Astrocyte (in vitro differentiated cells and primary cell): ENCODE data around the gene MAD2L1BP. TPM values are rescaled to one million over a fixed set of nuclear protein-coding genes. Genes with fewer than 3 reads are reported as not detected.

Source experiments
- DNase-seq: peaks from one replicate; pipeline ENCODE4 v3.0.0-alpha.2; 2010; ENCODE audit warnings: low read depth
- FAIRE-seq: peaks from 2 replicates; lab custom pipeline; 2011; peaks lifted over from hg19 to GRCh38; lab: Jason Lieb, UNC
- H2AFZ ChIP-seq: 2 replicates; pipeline ENCODE4 v1.6.0; 2012; ENCODE audit warnings: low read depth, low read length, inconsistent platforms
- H3K27ac ChIP-seq: 2 replicates; pipeline ENCODE4 v1.5.1; 2011; ENCODE audit warnings: low read depth, low read length, inconsistent platforms
- H3K27me3 ChIP-seq: 2 replicates; pipeline ENCODE4 v1.6.0; 2011; ENCODE audit warnings: low read length, inconsistent platforms; ENCODE audit not compliant: insufficient read depth
- H3K36me3 ChIP-seq: 2 replicates; pipeline ENCODE4 v1.5.1; 2011; ENCODE audit warnings: low read length, inconsistent platforms; ENCODE audit not compliant: insufficient read depth
- H3K4me1 ChIP-seq: 2 replicates; pipeline ENCODE4 v1.5.1; 2011; ENCODE audit warnings: low read length, inconsistent platforms; ENCODE audit not compliant: insufficient read depth
- H3K4me2 ChIP-seq: 2 replicates; pipeline ENCODE4 v1.6.0; 2012; ENCODE audit warnings: low read length, inconsistent platforms
- H3K4me3 ChIP-seq: 2 replicates; pipeline ENCODE4 v1.5.1; 2011; ENCODE audit warnings: low read depth, mild to moderate bottlenecking, low read length, inconsistent platforms; ENCODE audit not compliant: insufficient read depth
- H3K79me2 ChIP-seq: 2 replicates; pipeline ENCODE4 v1.6.0; 2012; ENCODE audit warnings: mild to moderate bottlenecking, low read length, inconsistent platforms; ENCODE audit not compliant: insufficient read depth
- H3K9ac ChIP-seq: 2 replicates; pipeline ENCODE4 v1.6.0; 2012; ENCODE audit warnings: mild to moderate bottlenecking, low read length, inconsistent platforms
- H3K9me3 ChIP-seq: 2 replicates; pipeline ENCODE4 v1.5.1; 2012; ENCODE audit warnings: low read depth, mild to moderate bottlenecking, low read length, inconsistent platforms; ENCODE audit not compliant: insufficient read depth
- H4K20me1 ChIP-seq: 2 replicates; pipeline ENCODE4 v1.6.0; 2012; ENCODE audit warnings: low read length, inconsistent platforms; ENCODE audit not compliant: insufficient read depth
- H3K27ac Mint-ChIP-seq: one replicate; pipeline ENCODE4 v1.8.0; 2021; ENCODE audit warnings: mild to moderate bottlenecking, mixed read lengths; ENCODE audit not compliant: unreplicated experiment
- H3K27me3 Mint-ChIP-seq: one replicate; pipeline ENCODE4 v1.8.0; 2021; ENCODE audit warnings: low read depth, mixed read lengths; ENCODE audit not compliant: unreplicated experiment
- H3K36me3 Mint-ChIP-seq: one replicate; pipeline ENCODE4 v1.8.0; 2021; ENCODE audit warnings: low read depth, mixed read lengths; ENCODE audit not compliant: unreplicated experiment
- H3K4me1 Mint-ChIP-seq: one replicate; pipeline ENCODE4 v1.8.0; 2021; ENCODE audit warnings: low read depth, mixed read lengths; ENCODE audit not compliant: unreplicated experiment
- H3K4me3 Mint-ChIP-seq: one replicate; pipeline ENCODE4 v1.8.0; 2021; ENCODE audit warnings: mild to moderate bottlenecking, moderate library complexity, mixed read lengths; ENCODE audit not compliant: unreplicated experiment
- H3K9me3 Mint-ChIP-seq: one replicate; pipeline ENCODE4 v1.8.0; 2021; ENCODE audit warnings: mild to moderate bottlenecking, mixed read lengths; ENCODE audit not compliant: unreplicated experiment
- CTCF ChIP-seq: IDR thresholded peaks from 2 replicates; pipeline ENCODE4 v1.5.1; 2011; ENCODE audit warnings: low read depth, mild to moderate bottlenecking, inconsistent platforms, low read length, moderate library complexity; ENCODE audit not compliant: insufficient read depth
- EZH2 ChIP-seq: IDR thresholded peaks from 2 replicates; pipeline ENCODE4 v1.6.1; 2012; ENCODE audit warnings: mild to moderate bottlenecking, low read length, inconsistent platforms; ENCODE audit not compliant: insufficient read depth
- total RNA-seq: library from RNA; stranded (reverse); gene quantifications from 2 replicates; pipeline ENCODE4 v1.2.1, GENCODE V29; 2021

Gene MAD2L1BP
- total RNA-seq, 1 donor from 2014 or later = 32.2 TPM

GRCh38 chr6:43609402-43609801, 26.2 kb upstream of the MAD2L1BP start:
- Mint-ChIP-seq H3K27ac (no peak overlapping the region), H3K9me3 (no peaks in the 10 kb centered on the region), H3K36me3 (peaks cover 20% of the 10 kb centered on the region), H3K27me3 (no peaks in the 10 kb centered on the region), H3K4me3 (no peak overlapping the region), H3K4me1 (peaks cover 14% of the 10 kb centered on the region)
- TF ChIP-seq CTCF (no peak), EZH2 (no peak)
- H3K4me3 ChIP-seq = no peak overlapping the region
- H3K36me3 ChIP-seq = peaks cover 37% of the 10 kb centered on the region
- H3K27ac ChIP-seq = no peak overlapping the region
- no peak overlapping the region for H3K9ac ChIP-seq
- no peak for DNase-seq
- no peaks in the 10 kb centered on the region for H3K27me3 ChIP-seq
- no peaks in the 10 kb centered on the region for H3K79me2 ChIP-seq
- H3K4me1 ChIP-seq = peaks cover 3% of the 10 kb centered on the region
- no peak overlapping the region for H3K4me2 ChIP-seq
- H3K9me3 ChIP-seq = no peaks in the 10 kb centered on the region
- FAIRE-seq = no peak
- peaks cover 8% of the 10 kb centered on the region for H4K20me1 ChIP-seq
- no peak overlapping the region for H2AFZ ChIP-seq

GRCh38 chr6:43610431-43610830, 25.2 kb upstream of the MAD2L1BP start:
- peak overlapping the region; percentile 34 for H3K4me3 Mint-ChIP-seq
- no peak overlapping the region for H2AFZ ChIP-seq
- no peaks in the 10 kb centered on the region for H3K79me2 ChIP-seq
- H3K4me1 ChIP-seq = no peaks in the 10 kb centered on the region
- peak overlapping the region; percentile 78 for H3K27ac Mint-ChIP-seq
- no peak overlapping the region for H3K9ac ChIP-seq
- H3K27me3 Mint-ChIP-seq = no peaks in the 10 kb centered on the region
- peaks cover 40% of the 10 kb centered on the region for H3K36me3 ChIP-seq
- TF ChIP-seq EZH2 = no peak
- TF ChIP-seq CTCF = no peak
- H3K4me1 Mint-ChIP-seq = peaks cover 14% of the 10 kb centered on the region
- no peak overlapping the region for H3K27ac ChIP-seq
- no peak for FAIRE-seq
- DNase-seq = no peak
- peaks cover 20% of the 10 kb centered on the region for H3K36me3 Mint-ChIP-seq
- H3K4me3 ChIP-seq = no peak overlapping the region
- H3K27me3 ChIP-seq = no peaks in the 10 kb centered on the region
- H3K9me3 ChIP-seq = no peaks in the 10 kb centered on the region
- no peaks in the 10 kb centered on the region for H3K9me3 Mint-ChIP-seq
- H4K20me1 ChIP-seq = peaks cover 8% of the 10 kb centered on the region
- H3K4me2 ChIP-seq = no peak overlapping the region

GRCh38 chr6:43613721-43614395, 21.8 kb upstream of the MAD2L1BP start:
- H3K9me3 Mint-ChIP-seq = no peaks in the 10 kb centered on the region
- no peak overlapping the region for H3K4me2 ChIP-seq
- H3K27me3 ChIP-seq = no peaks in the 10 kb centered on the region
- no peaks in the 10 kb centered on the region for H3K9me3 ChIP-seq
- no peaks in the 10 kb centered on the region for H3K79me2 ChIP-seq
- peaks cover 13% of the 10 kb centered on the region for H3K4me1 Mint-ChIP-seq
- peak overlapping the region; percentile 27 for H3K4me3 Mint-ChIP-seq
- H3K36me3 ChIP-seq = peaks cover 40% of the 10 kb centered on the region
- H3K4me1 ChIP-seq = no peaks in the 10 kb centered on the region
- no peak overlapping the region for H2AFZ ChIP-seq
- H4K20me1 ChIP-seq = peaks cover 3% of the 10 kb centered on the region
- H3K9ac ChIP-seq = no peak overlapping the region
- H3K4me3 ChIP-seq = no peak overlapping the region
- FAIRE-seq (no peak), DNase-seq (no peak)
- no peak overlapping the region for H3K27ac ChIP-seq
- TF ChIP-seq CTCF = no peak
- no peak for TF ChIP-seq EZH2
- H3K36me3 Mint-ChIP-seq = peaks cover 23% of the 10 kb centered on the region
- H3K27ac Mint-ChIP-seq = no peak overlapping the region
- H3K27me3 Mint-ChIP-seq = no peaks in the 10 kb centered on the region
